Pancreas (tissue), 10 donors: ENCODE results near the gene LGALS3. TPM values are rescaled to one million over a fixed set of nuclear protein-coding genes. Genes with fewer than 3 reads are reported as not detected.
A peak's percentile ranks its signal among the peaks of the same experiment; 100 is the strongest.

ENCODE experiments used
- ATAC-seq, 4 donors: fragments of 200-7000 bp; cut with Tn5 transposase; one replicate each; pipeline versions ENCODE4 v1.8.0 to v1.9.1; 2020; ENCODE audit warnings: mild to moderate bottlenecking in 4 of 4, moderate library complexity in 4 of 4
- DNase-seq, 6 donors: peaks; one replicate each; pipeline ENCODE4 v3.0.0-alpha.2; 2020
- FAIRE-seq: peaks from 2 replicates; lab custom pipeline; 2012; peaks lifted over from hg19 to GRCh38; lab: Jason Lieb, UNC
- H3K27ac ChIP-seq, 4 donors: fragments of 200-600 bp; sonication (generic); 1 replicate in 3 of 4; 2 replicates in 1 of 4; pipeline versions ENCODE4 v1.5.0 to v1.8.0; 2020
- H3K27me3 ChIP-seq, 4 donors: fragments of 200-600 bp; one replicate each; pipeline ENCODE4 v1.8.0; 2021
- H3K36me3 ChIP-seq, 3 donors: fragments of 200-600 bp; sonication (generic) in 1 of 3; one replicate each; pipeline versions ENCODE4 v1.5.0 to v1.8.0; 2020 to 2021
- H3K4me1 ChIP-seq, 3 donors: fragments of 200-600 bp; one replicate each; pipeline ENCODE4 v1.8.0; 2021
- H3K4me3 ChIP-seq, 4 donors: fragments of 200-600 bp; sonication (generic) in 2 of 4; one replicate each; pipeline versions ENCODE4 v1.5.0 to v1.8.0; 2020 to 2021
- H3K9me3 ChIP-seq, 4 donors: fragments of 200-600 bp; one replicate each; pipeline ENCODE4 v1.8.0; 2021
- WGBS, 2 donors: extraction: QIAGEN DNeasy Blood & Tissue Kit; methylation state at CpG; one replicate each; pipeline ENCODE4 v1.1.7; 2013; 5-methylcytosine and 5-hydroxymethylcytosine counted together
- intact Hi-C, 3 donors: fragments of 100-400 bp; cut with DNase I; formaldehyde crosslinking; loops; one replicate each; pipeline versions ENCODE4 v1.11.1 to v1.14.2; 2022
- polyA plus RNA-seq, 2 donors: library from polyadenylated mRNA; stranded (reverse); fragments of 200-250 nt; gene quantifications; one replicate each; pipeline ENCODE4 v1.2.3, GENCODE V29; 2013
- total RNA-seq, 6 donors: library from RNA; stranded (reverse); fragmentation: NEBNext Ultra II Directional in 4 of 6; extraction: Animal tissue kit (Norgen Biotek cat#: 25700) in 4 of 6; gene quantifications; one replicate each; pipeline versions ENCODE4 v1.2.1 to v1.2.4, GENCODE V29; 2021 to 2023
- TF ChIP-seq, protein P1 (sequence below), 4 donors: fragments of 200-600 bp; sonication (generic) in 3 of 4; IDR thresholded peaks; one replicate each; pipeline versions ENCODE4 v1.5.0 to v1.8.0; 2021; ENCODE audit warnings: antibody characterized with exemption in 4 of 4
- donor health status: healthy with polysubstance abuse.
- donor health status: DM: no; HTN: no; CAD: no; lungs with moderate emphysema.
- donor health status: DM: no; HTN: no; CAD: no.
- donor health status: control.
- donor health status: control.
- donor health status: Bipolar disorder and iron deficiency.
- donor health status: DM: yes; HTN: yes; CAD: no.
- donor health status: DM: no; HTN: no; CAD: no.
- donor health status: DM: no; HTN: no; CAD: no.
- donor health status: DM: yes; HTN: yes; CAD: no.

Gene LGALS3
- total and polyA plus RNA-seq, 8 donors, result 22.6 to 77.8 (median 50.0) TPM

DNA sequence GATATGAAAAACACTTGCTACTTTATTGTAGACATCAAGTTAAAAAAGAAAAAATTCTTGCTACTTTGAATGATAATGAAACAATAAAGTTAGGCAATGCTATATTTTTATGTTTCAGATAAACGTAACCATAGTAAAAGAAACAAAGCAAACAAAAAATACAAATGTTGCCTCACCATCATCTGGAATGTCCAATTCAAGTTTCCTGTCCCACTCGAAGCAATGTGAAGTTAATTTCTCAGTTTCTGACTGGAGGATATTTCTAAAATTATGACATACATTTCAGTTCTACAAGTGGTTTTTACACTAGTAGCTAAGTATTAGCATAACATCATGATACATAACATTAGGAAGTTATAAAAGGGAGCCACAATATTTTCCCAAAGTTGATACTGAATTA, 41.5 kb downstream of the LGALS3 start:
- Histone ChIP-seq H3K4me3 (no peak overlapping the region), H3K27ac (no peak overlapping the region), H3K4me1 (no peaks in the 10 kb centered on the region), H3K36me3 (no peaks in the 10 kb centered on the region), H3K27me3 (no peaks in the 10 kb centered on the region), H3K9me3 (no peaks in the 10 kb centered on the region)
- DNase-seq, result no peak
- intact Hi-C loops, result no loop called here
- ATAC-seq, result no peak
- no peak for FAIRE-seq
- TF ChIP-seq, protein P1, sequence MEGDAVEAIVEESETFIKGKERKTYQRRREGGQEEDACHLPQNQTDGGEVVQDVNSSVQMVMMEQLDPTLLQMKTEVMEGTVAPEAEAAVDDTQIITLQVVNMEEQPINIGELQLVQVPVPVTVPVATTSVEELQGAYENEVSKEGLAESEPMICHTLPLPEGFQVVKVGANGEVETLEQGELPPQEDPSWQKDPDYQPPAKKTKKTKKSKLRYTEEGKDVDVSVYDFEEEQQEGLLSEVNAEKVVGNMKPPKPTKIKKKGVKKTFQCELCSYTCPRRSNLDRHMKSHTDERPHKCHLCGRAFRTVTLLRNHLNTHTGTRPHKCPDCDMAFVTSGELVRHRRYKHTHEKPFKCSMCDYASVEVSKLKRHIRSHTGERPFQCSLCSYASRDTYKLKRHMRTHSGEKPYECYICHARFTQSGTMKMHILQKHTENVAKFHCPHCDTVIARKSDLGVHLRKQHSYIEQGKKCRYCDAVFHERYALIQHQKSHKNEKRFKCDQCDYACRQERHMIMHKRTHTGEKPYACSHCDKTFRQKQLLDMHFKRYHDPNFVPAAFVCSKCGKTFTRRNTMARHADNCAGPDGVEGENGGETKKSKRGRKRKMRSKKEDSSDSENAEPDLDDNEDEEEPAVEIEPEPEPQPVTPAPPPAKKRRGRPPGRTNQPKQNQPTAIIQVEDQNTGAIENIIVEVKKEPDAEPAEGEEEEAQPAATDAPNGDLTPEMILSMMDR (IDR thresholded peaks at IDR 0.05), result no peak
- WGBS, 2 donors, result 67 to 87% methylated on average over 2 of the region's 2 CpGs

DNA sequence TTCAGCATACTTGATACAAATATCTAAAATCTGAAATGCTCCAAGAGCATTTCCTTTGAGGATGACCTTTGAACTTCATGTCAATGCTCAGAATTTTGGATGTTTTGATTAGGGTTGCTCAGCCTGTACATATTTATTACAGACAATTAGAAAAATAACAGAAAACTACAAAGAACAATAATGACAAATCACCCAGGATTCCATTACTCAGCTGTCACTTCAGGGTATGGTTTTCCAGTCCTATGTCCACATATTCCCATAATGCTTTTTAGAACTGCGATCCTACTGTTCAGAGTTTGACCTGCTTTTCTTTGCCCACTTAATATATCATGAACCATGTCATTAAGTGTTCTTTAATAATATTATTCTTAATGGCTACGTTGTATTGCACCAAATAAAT, 51.0 kb downstream of the LGALS3 start:
- intact Hi-C loops, result no loop called here
- Histone ChIP-seq H3K27ac (no peak overlapping the region), H3K9me3 (no peaks in the 10 kb centered on the region), H3K4me1 (no peaks in the 10 kb centered on the region), H3K4me3 (no peak overlapping the region), H3K36me3 (no peaks in the 10 kb centered on the region), H3K27me3 (no peaks in the 10 kb centered on the region)
- TF ChIP-seq, protein P1 (IDR thresholded peaks at IDR 0.05), result no peak
- DNase-seq (no peak), ATAC-seq (no peak), FAIRE-seq (no peak)
- WGBS, 2 donors, result 82 to 87% methylated on average over 2 of the region's 2 CpGs

DNA sequence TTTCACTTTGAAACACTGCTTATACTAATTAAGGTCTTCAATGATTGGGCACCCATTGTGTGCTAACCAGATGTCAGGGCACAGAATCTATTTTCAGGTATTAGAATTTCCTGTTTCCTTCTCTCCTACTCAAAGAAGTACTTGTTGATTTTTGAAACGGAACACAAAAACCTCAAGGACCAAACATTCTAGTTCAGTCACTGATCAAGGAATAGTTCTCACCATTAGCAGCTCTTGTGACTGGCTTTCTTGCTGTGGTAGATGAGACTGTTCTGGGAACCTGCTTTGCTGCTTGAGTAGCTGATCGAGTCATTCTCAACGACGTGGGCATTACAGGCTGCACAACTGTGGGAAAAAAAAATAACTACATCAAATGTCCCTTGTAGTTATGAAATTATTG, 51.4 kb downstream of the LGALS3 start:
- Histone ChIP-seq H3K27me3 (no peaks in the 10 kb centered on the region), H3K36me3 (no peaks in the 10 kb centered on the region), H3K27ac (no peak overlapping the region), H3K4me3 (no peak overlapping the region), H3K4me1 (no peaks in the 10 kb centered on the region), H3K9me3 (no peaks in the 10 kb centered on the region)
- no peak for DNase-seq
- no peak for FAIRE-seq
- ATAC-seq, result no peak
- TF ChIP-seq, protein P1 (IDR thresholded peaks at IDR 0.05), result no peak
- intact Hi-C loops, result no loop called here
- 76 to 78% methylated on average over 4 of the region's 4 CpGs for WGBS, 2 donors

DNA sequence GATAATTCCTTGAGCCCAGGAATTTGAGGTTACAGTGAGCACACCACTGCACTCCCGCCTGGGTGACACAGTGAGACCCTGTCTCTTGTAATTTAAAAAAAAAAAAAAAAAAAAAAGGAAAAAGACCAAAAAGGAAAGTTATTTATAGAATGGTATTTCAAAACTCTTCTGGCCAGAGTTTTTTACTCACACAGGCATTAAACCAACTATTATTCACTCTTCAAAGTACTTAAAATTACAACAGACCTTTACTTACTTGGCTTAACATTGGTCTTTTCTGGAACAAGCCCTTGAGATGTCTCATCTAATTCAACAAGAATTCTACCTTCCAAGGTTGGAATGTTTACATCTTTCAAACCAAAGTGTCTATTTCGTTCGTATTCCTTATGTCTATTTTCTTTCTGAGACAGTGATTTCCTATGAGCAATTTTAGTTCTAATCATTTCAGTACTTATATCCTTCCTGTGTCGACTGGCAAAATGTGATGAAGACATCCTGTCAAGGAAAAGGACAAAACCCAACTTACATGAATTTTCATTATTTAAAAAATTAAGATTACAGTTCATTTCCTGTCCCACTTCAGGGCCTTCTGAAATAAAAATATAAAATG, 59.7 kb downstream of the LGALS3 start:
- no peak overlapping the region for H3K27ac ChIP-seq
- ATAC-seq, result no peak
- no peaks in the 10 kb centered on the region for H3K36me3 ChIP-seq
- TF ChIP-seq, protein P1 (IDR thresholded peaks at IDR 0.05), result no peak
- no peak for FAIRE-seq
- intact Hi-C loops, result no loop called here
- DNase-seq, result no peak
- 80 to 91% methylated on average over 4 of the region's 4 CpGs for WGBS, 2 donors
- no peaks in the 10 kb centered on the region for H3K27me3 ChIP-seq
- H3K4me3 ChIP-seq, result no peak overlapping the region
- no peaks in the 10 kb centered on the region for H3K9me3 ChIP-seq
- H3K4me1 ChIP-seq, result peaks cover 0 to 4% (median 0%) of the 10 kb centered on the region in 3 donors

DNA sequence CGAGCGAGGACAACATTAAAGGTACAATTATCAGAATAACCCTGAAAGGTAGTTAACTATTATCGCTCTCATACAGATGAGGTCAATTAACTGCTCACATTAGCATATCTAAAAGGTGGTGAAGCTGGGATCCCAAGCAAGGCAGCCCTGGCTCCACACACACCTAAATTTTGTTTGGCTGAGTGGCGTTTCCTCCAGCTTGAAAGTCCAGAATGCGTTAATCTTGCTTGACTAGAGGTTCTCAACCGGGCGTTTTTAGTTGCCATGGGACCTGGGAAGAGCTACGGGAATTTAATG, 61.8 kb downstream of the LGALS3 start:
- DNase-seq, result no peak
- intact Hi-C loops, result no loop called here
- Histone ChIP-seq H3K4me1 (peaks cover 0 to 4% (median 0%) of the 10 kb centered on the region in 3 donors), H3K9me3 (no peaks in the 10 kb centered on the region), H3K27me3 (no peaks in the 10 kb centered on the region), H3K36me3 (no peaks in the 10 kb centered on the region), H3K4me3 (peak overlapping the region in 3 of 4 donors; percentile 38 to 56 (median 50)), H3K27ac (no peak overlapping the region)
- FAIRE-seq, result no peak
- TF ChIP-seq, protein P1 (IDR thresholded peaks at IDR 0.05), result no peak
- no peak for ATAC-seq
- WGBS, 2 donors, result 9% methylated on average over 8 of the region's 8 CpGs
